ENCODE results near the gene SHQ1.

- TF ChIP-seq RAD21 (IDR thresholded peaks at IDR 0.05; ENCODE audit: low read length) (no peak), POLR2A (IDR thresholded peaks at IDR 0.05; ENCODE audit: low read depth, low read length) (no peak), CTCF (conservative IDR thresholded peaks at IDR 0.05; ENCODE audit: low read depth, low read length) (no peak), RFX5 (IDR thresholded peaks at IDR 0.05; ENCODE audit: low read depth, low read length) (no peak), BHLHE40 (IDR thresholded peaks at IDR 0.05; ENCODE audit: low read depth, low read length) (no peak), MXI1 (IDR thresholded peaks at IDR 0.05; ENCODE audit: borderline replicate concordance, low read depth, low read length) (no peak), MAFK (IDR thresholded peaks at IDR 0.05; ENCODE audit: low read depth, low read length) (no peak)
- TF ChIP-seq, protein P1, sequence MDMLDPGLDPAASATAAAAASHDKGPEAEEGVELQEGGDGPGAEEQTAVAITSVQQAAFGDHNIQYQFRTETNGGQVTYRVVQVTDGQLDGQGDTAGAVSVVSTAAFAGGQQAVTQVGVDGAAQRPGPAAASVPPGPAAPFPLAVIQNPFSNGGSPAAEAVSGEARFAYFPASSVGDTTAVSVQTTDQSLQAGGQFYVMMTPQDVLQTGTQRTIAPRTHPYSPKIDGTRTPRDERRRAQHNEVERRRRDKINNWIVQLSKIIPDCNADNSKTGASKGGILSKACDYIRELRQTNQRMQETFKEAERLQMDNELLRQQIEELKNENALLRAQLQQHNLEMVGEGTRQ (IDR thresholded peaks at IDR 0.05; ENCODE audit: low read depth, low read length): no peak
Measured at GRCh38 chr3:72846166-72846565, 2.1 kb downstream of the SHQ1 start.
